HG02970 (cell line): ENCODE results near the gene HIRA.
A peak's percentile ranks its signal among the peaks of the same experiment; 100 is the strongest.
"Not testable (repeated sequence)": the region's sequence is repeated elsewhere in the genome, so short reads cannot be mapped to it uniquely, and the experiment has no call there.

Experiments used
- ATAC-seq: cut with Tn5 transposase; IDR thresholded peaks from one replicate; pipeline ENCODE4 v1.9.1; 2021; ENCODE audit warnings: mild to moderate bottlenecking, moderate library complexity, moderate number of reproducible peaks; ENCODE audit not compliant: unreplicated experiment, low FRiP score

Gene HIRA

GRCh38 chr22:19445279-19445982 is 13.9 kb upstream of the HIRA start:
- ATAC-seq = not testable (repeated sequence)

GRCh38 chr22:19443544-19444211 is 12.1 kb upstream of the HIRA start:
- ATAC-seq = no peak

- ATAC-seq = no peak
Observed at GRCh38 chr22:19442166-19442565, 10.6 kb upstream of the HIRA start.

GRCh38 chr22:19440411-19441195 is 9.1 kb upstream of the HIRA start:
- ATAC-seq = no peak

- ATAC-seq = no peak
Observed at GRCh38 chr22:19438298-19438697, 6.8 kb upstream of the HIRA start.

- not testable (repeated sequence) for ATAC-seq
Observed at GRCh38 chr22:19436444-19437161, 5.1 kb upstream of the HIRA start.

- ATAC-seq = no peak
Observed at GRCh38 chr22:19434829-19435580, 3.5 kb upstream of the HIRA start.

- no peak for ATAC-seq
Observed at GRCh38 chr22:19434401-19434800, 2.9 kb upstream of the HIRA start.

- ATAC-seq = peak; percentile 72
Observed at GRCh38 chr22:19432133-19432851, 759 bp upstream of the HIRA start, which contains the start of gene MRPL40. Gene MRPL40, plus strand, starts transcription at chr22:19432545. Its CDS starts 10 bp downstream, at chr22:19432555.

- ATAC-seq = peak; percentile 9
Observed at GRCh38 chr22:19430890-19431541, 517 bp downstream of the HIRA start.

GRCh38 chr22:19429950-19430889 is 1.3 kb downstream of the HIRA start:
- no peak for ATAC-seq

GRCh38 chr22:19424186-19424500 is 7.4 kb downstream of the HIRA start:
- no peak for ATAC-seq

- no peak for ATAC-seq
Observed at GRCh38 chr22:19422440-19423301, 8.9 kb downstream of the HIRA start.

GRCh38 chr22:19420321-19420720 is 11.2 kb downstream of the HIRA start:
- ATAC-seq = no peak

- ATAC-seq = no peak
Observed at GRCh38 chr22:19419464-19420178, 11.9 kb downstream of the HIRA start.

- ATAC-seq = no peak
Observed at GRCh38 chr22:19419086-19419463, 12.5 kb downstream of the HIRA start.
